ENCODE results near the gene HLA-DRB5. TPM values are rescaled to one million over a fixed set of nuclear protein-coding genes. Genes with fewer than 3 reads are reported as not detected.
"Not testable (repeated sequence)": the region's sequence is repeated elsewhere in the genome, so short reads cannot be mapped to it uniquely, and the experiment has no call there.

HLA-DRB5 gene
- polyA plus RNA-seq, result under 1 TPM; 0.08 to 0.34 TPM

DNA sequence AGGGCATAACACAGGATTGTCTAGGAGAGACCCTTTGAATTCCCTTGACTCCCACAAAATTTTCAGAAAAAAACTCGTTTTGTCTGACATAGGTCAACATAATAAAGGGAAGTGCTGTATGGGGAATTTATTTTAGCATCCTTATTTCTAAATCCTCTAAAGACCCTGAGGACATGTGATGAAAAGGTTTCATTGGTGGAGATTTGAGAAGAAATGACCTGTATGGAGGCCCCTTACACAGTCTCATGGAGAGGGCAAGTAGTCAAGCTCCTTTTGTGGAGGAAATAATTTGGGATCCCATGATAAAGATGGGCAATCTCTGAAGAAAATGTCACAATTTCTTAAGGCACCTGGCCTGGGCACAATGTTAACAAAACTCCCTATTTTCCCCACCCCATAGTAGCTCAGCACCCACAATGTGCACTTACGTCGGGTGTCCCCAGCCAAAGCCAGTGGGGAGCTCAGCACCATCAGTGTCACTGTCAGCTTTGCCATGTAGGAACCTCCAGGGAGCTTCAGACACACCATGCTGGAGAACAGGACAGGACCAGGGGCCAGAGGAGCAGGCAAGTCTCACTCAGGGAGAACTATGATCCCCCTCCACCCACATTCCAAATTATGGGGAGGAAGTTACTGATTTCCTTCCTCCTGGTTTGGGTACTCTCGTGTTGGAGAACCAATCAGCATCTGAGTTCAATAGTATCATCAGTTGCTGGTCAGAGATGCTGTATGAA, at the start of gene HLA-DRB5:
TSS of gene HLA-DRB5 (minus strand) at position 591 of the 734 bp plus-strand sequence. CDS start at position 528, 63 bp downstream.
- no peaks in the 10 kb centered on the region for H3K4me1 ChIP-seq (ENCODE audit: control insufficient read depth in 2 of 2, insufficient read depth in 2 of 2, low read length in 1 of 2)
- H3K36me3 ChIP-seq (ENCODE audit: control insufficient read depth in 2 of 2, insufficient read depth in 2 of 2, low read length in 1 of 2), result no peaks in the 10 kb centered on the region
- peak within 1 kb of the TSS in 1 of 2 donors; percentile 26 for H3K4me3 ChIP-seq (ENCODE audit: low read depth in 1 of 2, low read length in 2 of 2)
- H3K27me3 ChIP-seq (ENCODE audit: control insufficient read depth in 1 of 2, insufficient read depth in 2 of 2, low read length in 2 of 2), result no peaks in the 10 kb centered on the region
- no peaks in the 10 kb centered on the region for H3K9me3 ChIP-seq (ENCODE audit: control insufficient read depth in 2 of 2, insufficient read depth in 1 of 2, low read depth in 1 of 2, low read length in 1 of 2)
- peak within 1 kb of the TSS in 1 of 2 donors; percentile 4 for H3K27ac ChIP-seq (ENCODE audit: low read depth in 2 of 2, low read length in 1 of 2)
- 25 to 26% methylated on average over 3 of the region's 4 CpGs for WGBS, 2 donors

DNA sequence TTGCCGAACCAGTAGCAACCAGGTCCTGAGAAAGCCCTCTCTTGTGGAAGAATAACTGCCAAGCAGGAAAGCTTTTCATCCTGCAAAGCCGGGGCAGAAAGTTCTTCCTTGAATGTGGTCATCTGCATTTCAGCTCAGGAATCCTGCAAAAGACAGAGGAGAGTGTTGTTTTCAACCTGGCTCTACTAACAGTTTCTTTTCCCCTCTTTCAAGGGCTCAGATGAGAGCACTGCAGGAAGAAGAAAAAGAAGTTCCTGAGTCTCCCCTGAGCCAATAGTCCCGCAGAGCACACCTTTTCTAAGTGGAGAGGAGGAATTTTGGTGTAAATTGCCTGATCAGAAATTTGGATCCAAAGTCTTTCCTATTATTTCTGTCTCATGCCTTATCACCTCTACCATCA, 48.9 kb upstream of the HLA-DRB5 start:
- Histone ChIP-seq H3K36me3 (ENCODE audit: control insufficient read depth in 2 of 2, insufficient read depth in 2 of 2, low read length in 1 of 2) (no peaks in the 10 kb centered on the region), H3K27ac (ENCODE audit: low read depth in 2 of 2, low read length in 1 of 2) (no peak overlapping the region), H3K4me1 (ENCODE audit: control insufficient read depth in 2 of 2, insufficient read depth in 2 of 2, low read length in 1 of 2) (no peaks in the 10 kb centered on the region), H3K4me3 (ENCODE audit: low read depth in 1 of 2, low read length in 2 of 2) (no peak overlapping the region), H3K27me3 (ENCODE audit: control insufficient read depth in 1 of 2, insufficient read depth in 2 of 2, low read length in 2 of 2) (no peaks in the 10 kb centered on the region), H3K9me3 (ENCODE audit: control insufficient read depth in 2 of 2, insufficient read depth in 1 of 2, low read depth in 1 of 2, low read length in 1 of 2) (no peaks in the 10 kb centered on the region)
- 0 to 4% methylated on average over 3 of the region's 3 CpGs for WGBS, 2 donors

- WGBS, 2 donors, result 22 to 27% methylated on average over 5 of the region's 5 CpGs
- H3K9me3 ChIP-seq (ENCODE audit: control insufficient read depth in 2 of 2, insufficient read depth in 1 of 2, low read depth in 1 of 2, low read length in 1 of 2), result not testable (repeated sequence)
Measured at GRCh38 chr6:32577493-32577892, 47.4 kb upstream of the HLA-DRB5 start.

DNA sequence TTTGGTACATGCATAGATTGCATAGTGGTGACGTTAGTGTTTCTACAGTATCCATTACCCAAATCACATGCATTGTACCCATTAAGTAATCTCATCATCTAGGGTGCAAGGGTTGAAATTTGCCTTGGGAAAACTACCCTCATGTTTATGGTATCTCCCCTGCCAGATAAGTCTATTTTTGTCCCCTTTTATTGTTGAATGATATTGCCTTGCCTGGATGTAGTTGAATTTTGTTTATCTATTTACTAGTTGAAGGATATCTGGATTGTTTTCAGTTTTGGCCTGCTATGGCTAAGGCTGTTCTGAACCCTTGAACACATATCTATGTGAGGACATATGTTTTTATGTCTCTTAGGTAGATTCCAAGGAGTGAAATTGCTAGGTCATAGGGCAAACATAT, 46.2 kb upstream of the HLA-DRB5 start:
- Histone ChIP-seq H3K9me3 (ENCODE audit: control insufficient read depth in 2 of 2, insufficient read depth in 1 of 2, low read depth in 1 of 2, low read length in 1 of 2) (no peaks in the 10 kb centered on the region), H3K27ac (ENCODE audit: low read depth in 2 of 2, low read length in 1 of 2) (no peak overlapping the region), H3K36me3 (ENCODE audit: control insufficient read depth in 2 of 2, insufficient read depth in 2 of 2, low read length in 1 of 2) (no peaks in the 10 kb centered on the region), H3K27me3 (ENCODE audit: control insufficient read depth in 1 of 2, insufficient read depth in 2 of 2, low read length in 2 of 2) (no peaks in the 10 kb centered on the region), H3K4me1 (ENCODE audit: control insufficient read depth in 2 of 2, insufficient read depth in 2 of 2, low read length in 1 of 2) (no peaks in the 10 kb centered on the region), H3K4me3 (ENCODE audit: low read depth in 1 of 2, low read length in 2 of 2) (no peak overlapping the region)
- WGBS, 2 donors, result 88 to 90% methylated on average over 1 of the region's 1 CpG

More at GRCh38 chr6:32577493-32577892, 47.4 kb upstream of the HLA-DRB5 start:
- not testable (repeated sequence) for H3K27ac ChIP-seq (ENCODE audit: low read depth in 2 of 2, low read length in 1 of 2); H3K4me1 ChIP-seq (ENCODE audit: control insufficient read depth in 2 of 2, insufficient read depth in 2 of 2, low read length in 1 of 2); H3K36me3 ChIP-seq (ENCODE audit: control insufficient read depth in 2 of 2, insufficient read depth in 2 of 2, low read length in 1 of 2); H3K27me3 ChIP-seq (ENCODE audit: control insufficient read depth in 1 of 2, insufficient read depth in 2 of 2, low read length in 2 of 2); H3K4me3 ChIP-seq (ENCODE audit: low read depth in 1 of 2, low read length in 2 of 2)

GRCh38 chr6:32570363-32570905, 40.3 kb upstream of the HLA-DRB5 start:
- no peaks in the 10 kb centered on the region for H3K9me3 ChIP-seq (ENCODE audit: control insufficient read depth in 2 of 2, insufficient read depth in 1 of 2, low read depth in 1 of 2, low read length in 1 of 2)
- no peaks in the 10 kb centered on the region for H3K36me3 ChIP-seq (ENCODE audit: control insufficient read depth in 2 of 2, insufficient read depth in 2 of 2, low read length in 1 of 2)
- H3K27ac ChIP-seq (ENCODE audit: low read depth in 2 of 2, low read length in 1 of 2), result no peak overlapping the region
- 32 to 33% methylated on average over 2 to 3 of the region's 4 CpGs for WGBS, 2 donors
- H3K4me1 ChIP-seq (ENCODE audit: control insufficient read depth in 2 of 2, insufficient read depth in 2 of 2, low read length in 1 of 2), result no peaks in the 10 kb centered on the region
- H3K4me3 ChIP-seq (ENCODE audit: low read depth in 1 of 2, low read length in 2 of 2), result no peak overlapping the region
- H3K27me3 ChIP-seq (ENCODE audit: control insufficient read depth in 1 of 2, insufficient read depth in 2 of 2, low read length in 2 of 2), result no peaks in the 10 kb centered on the region

GRCh38 chr6:32568561-32568960, 38.5 kb upstream of the HLA-DRB5 start:
- H3K36me3 ChIP-seq (ENCODE audit: control insufficient read depth in 2 of 2, insufficient read depth in 2 of 2, low read length in 1 of 2), result no peaks in the 10 kb centered on the region
- H3K4me3 ChIP-seq (ENCODE audit: low read depth in 1 of 2, low read length in 2 of 2), result no peak overlapping the region
- 0 to 12% methylated on average over 4 of the region's 6 CpGs for WGBS, 2 donors
- H3K27ac ChIP-seq (ENCODE audit: low read depth in 2 of 2, low read length in 1 of 2), result no peak overlapping the region
- H3K4me1 ChIP-seq (ENCODE audit: control insufficient read depth in 2 of 2, insufficient read depth in 2 of 2, low read length in 1 of 2), result no peaks in the 10 kb centered on the region
- H3K9me3 ChIP-seq (ENCODE audit: control insufficient read depth in 2 of 2, insufficient read depth in 1 of 2, low read depth in 1 of 2, low read length in 1 of 2), result no peaks in the 10 kb centered on the region
- H3K27me3 ChIP-seq (ENCODE audit: control insufficient read depth in 1 of 2, insufficient read depth in 2 of 2, low read length in 2 of 2), result no peaks in the 10 kb centered on the region

- Histone ChIP-seq H3K4me3 (ENCODE audit: low read depth in 1 of 2, low read length in 2 of 2) (no peak overlapping the region), H3K27me3 (ENCODE audit: control insufficient read depth in 1 of 2, insufficient read depth in 2 of 2, low read length in 2 of 2) (no peaks in the 10 kb centered on the region)
- WGBS, 2 donors, result 56 to 64% methylated on average over 5 of the region's 8 CpGs
Measured at GRCh38 chr6:32566957-32567356, 36.9 kb upstream of the HLA-DRB5 start.

GRCh38 chr6:32565511-32565910, 35.4 kb upstream of the HLA-DRB5 start:
- H3K9me3 ChIP-seq (ENCODE audit: control insufficient read depth in 2 of 2, insufficient read depth in 1 of 2, low read depth in 1 of 2, low read length in 1 of 2), result no peaks in the 10 kb centered on the region
- no peaks in the 10 kb centered on the region for H3K4me1 ChIP-seq (ENCODE audit: control insufficient read depth in 2 of 2, insufficient read depth in 2 of 2, low read length in 1 of 2)
- WGBS, 2 donors, result no CpG with 5 or more reads among the region's 1 CpG
- no peaks in the 10 kb centered on the region for H3K36me3 ChIP-seq (ENCODE audit: control insufficient read depth in 2 of 2, insufficient read depth in 2 of 2, low read length in 1 of 2)
- no peak overlapping the region for H3K4me3 ChIP-seq (ENCODE audit: low read depth in 1 of 2, low read length in 2 of 2)
- H3K27ac ChIP-seq (ENCODE audit: low read depth in 2 of 2, low read length in 1 of 2), result no peak overlapping the region
- no peaks in the 10 kb centered on the region for H3K27me3 ChIP-seq (ENCODE audit: control insufficient read depth in 1 of 2, insufficient read depth in 2 of 2, low read length in 2 of 2)

More at GRCh38 chr6:32566957-32567356, 36.9 kb upstream of the HLA-DRB5 start:
- Histone ChIP-seq H3K9me3 (ENCODE audit: control insufficient read depth in 2 of 2, insufficient read depth in 1 of 2, low read depth in 1 of 2, low read length in 1 of 2) (no peaks in the 10 kb centered on the region), H3K4me1 (ENCODE audit: control insufficient read depth in 2 of 2, insufficient read depth in 2 of 2, low read length in 1 of 2) (no peaks in the 10 kb centered on the region), H3K36me3 (ENCODE audit: control insufficient read depth in 2 of 2, insufficient read depth in 2 of 2, low read length in 1 of 2) (no peaks in the 10 kb centered on the region), H3K27ac (ENCODE audit: low read depth in 2 of 2, low read length in 1 of 2) (no peak overlapping the region)

GRCh38 chr6:32562940-32563339, 32.9 kb upstream of the HLA-DRB5 start:
- Histone ChIP-seq H3K27me3 (ENCODE audit: control insufficient read depth in 1 of 2, insufficient read depth in 2 of 2, low read length in 2 of 2) (no peaks in the 10 kb centered on the region), H3K36me3 (ENCODE audit: control insufficient read depth in 2 of 2, insufficient read depth in 2 of 2, low read length in 1 of 2) (no peaks in the 10 kb centered on the region), H3K27ac (ENCODE audit: low read depth in 2 of 2, low read length in 1 of 2) (no peak overlapping the region), H3K4me1 (ENCODE audit: control insufficient read depth in 2 of 2, insufficient read depth in 2 of 2, low read length in 1 of 2) (no peaks in the 10 kb centered on the region), H3K4me3 (ENCODE audit: low read depth in 1 of 2, low read length in 2 of 2) (no peak overlapping the region), H3K9me3 (ENCODE audit: control insufficient read depth in 2 of 2, insufficient read depth in 1 of 2, low read depth in 1 of 2, low read length in 1 of 2) (no peaks in the 10 kb centered on the region)
- no CpG with 5 or more reads among the region's 2 CpGs for WGBS, 2 donors

DNA sequence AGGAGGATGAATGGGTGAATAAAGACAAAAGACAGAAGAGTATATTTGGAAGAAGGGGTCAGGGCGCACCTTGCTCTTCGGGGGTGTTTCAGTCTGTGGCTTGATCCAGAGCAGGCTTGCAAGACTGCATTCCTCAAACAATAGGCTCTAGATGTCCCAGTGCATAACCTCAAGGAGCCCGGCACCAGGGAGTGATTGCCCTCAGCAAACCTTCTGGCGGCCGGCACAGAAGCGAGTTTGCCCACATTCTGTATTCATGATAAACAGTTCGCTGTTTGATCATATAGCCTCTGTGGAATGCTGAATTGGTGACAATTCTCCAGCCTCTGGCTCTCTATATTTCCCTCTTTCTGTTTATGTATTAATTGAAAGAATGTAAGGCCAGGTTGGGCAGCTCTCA, 29.7 kb upstream of the HLA-DRB5 start:
- H3K27ac ChIP-seq (ENCODE audit: low read depth in 2 of 2, low read length in 1 of 2), result no peak overlapping the region
- 100% methylated on average over 1 of the region's 7 CpGs; no CpG with 5 or more reads in 1 of the 2 donors for WGBS, 2 donors

More for the DNA sequence above, 29.7 kb upstream of the HLA-DRB5 start:
- H3K27me3 ChIP-seq (ENCODE audit: control insufficient read depth in 1 of 2, insufficient read depth in 2 of 2, low read length in 2 of 2), result no peaks in the 10 kb centered on the region
- no peak overlapping the region for H3K4me3 ChIP-seq (ENCODE audit: low read depth in 1 of 2, low read length in 2 of 2)
- H3K4me1 ChIP-seq (ENCODE audit: control insufficient read depth in 2 of 2, insufficient read depth in 2 of 2, low read length in 1 of 2), result no peaks in the 10 kb centered on the region
- no peaks in the 10 kb centered on the region for H3K9me3 ChIP-seq (ENCODE audit: control insufficient read depth in 2 of 2, insufficient read depth in 1 of 2, low read depth in 1 of 2, low read length in 1 of 2)
- no peaks in the 10 kb centered on the region for H3K36me3 ChIP-seq (ENCODE audit: control insufficient read depth in 2 of 2, insufficient read depth in 2 of 2, low read length in 1 of 2)

All from esophagus (tissue), 2 donors.